HEK293 (cell line): ENCODE results near the gene VEZF1.

Source experiments
- CTCF ChIA-PET: fragments of 350-600 bp; formaldehyde crosslinking; extraction: SDS; loops from one replicate; lab custom pipeline; 2021; ENCODE audit warnings: antibody characterized with exemption; lab: Yijun Ruan, JAX
- POLR2A ChIA-PET: fragments of 300-600 bp; formaldehyde crosslinking; extraction: SDS; loops from one replicate; lab custom pipeline; 2020; ENCODE audit warnings: antibody characterized with exemption, inconsistent platforms; lab: Yijun Ruan, JAX
- H3K27ac ChIP-seq: fragments of 200-500 bp; sonication (Bioruptor generic); 2 replicates; pipeline ENCODE4 v1.5.1; 2014; ENCODE audit warnings: low read depth, low read length, control low read depth, inconsistent platforms; ENCODE audit errors: extremely low read depth
- H3K36me3 ChIP-seq, 2 experiments: fragments of 200-500 bp in 1 of 2; sonication (Bioruptor generic) in 1 of 2; 1 replicate in 1 of 2; 2 replicates in 1 of 2; pipeline ENCODE4 v1.5.1; 2014 to 2017; ENCODE audit warnings: inconsistent platforms in 2 of 2, low read length in 2 of 2; ENCODE audit not compliant: control insufficient read depth in 2 of 2, insufficient read depth in 1 of 2
- H3K4me1 ChIP-seq: fragments of 200-500 bp; sonication (Bioruptor generic); 2 replicates; pipeline ENCODE4 v1.5.1; 2014; ENCODE audit warnings: mild to moderate bottlenecking, low read length, inconsistent platforms; ENCODE audit not compliant: control insufficient read depth, insufficient read depth
- H3K4me3 ChIP-seq: 2 replicates; pipeline ENCODE4 v1.5.1; 2011; ENCODE audit warnings: low read depth, mild to moderate bottlenecking, control low read depth, low read length, moderate library complexity
- H3K9me3 ChIP-seq: fragments of 200-500 bp; sonication (Bioruptor generic); 2 replicates; pipeline ENCODE4 v1.5.1; 2014; ENCODE audit warnings: low read depth, low read length, inconsistent platforms; ENCODE audit not compliant: control insufficient read depth, insufficient read depth
- GFI1B ChIP-seq: fragments of 450-650 bp; formaldehyde crosslinking; IDR thresholded peaks from 2 replicates; pipeline ENCODE4 v1.5.1; 2016; ENCODE audit warnings: missing biosample characterization, missing genetic modification characterization
- HOXC10 ChIP-seq: sonication (generic); formaldehyde crosslinking; IDR thresholded peaks from 2 replicates; pipeline ENCODE4 v1.8.1; 2023; ENCODE audit warnings: mild to moderate bottlenecking, missing genetic modification reagents
- SETDB1 ChIP-seq: IDR thresholded peaks from one replicate; pipeline ENCODE4 v1.6.1; 2017; ENCODE audit warnings: mild to moderate bottlenecking, low read length, moderate library complexity, mixed read lengths; ENCODE audit not compliant: insufficient read length
- ZBTB48 ChIP-seq: fragments of 450-650 bp; formaldehyde crosslinking; IDR thresholded peaks from 2 replicates; pipeline ENCODE4 v1.5.1; 2016; ENCODE audit warnings: missing biosample characterization, missing genetic modification characterization
- ZFP3 ChIP-seq: fragments of 450-650 bp; formaldehyde crosslinking; IDR thresholded peaks from 2 replicates; pipeline ENCODE4 v1.5.1; 2016; ENCODE audit warnings: low read depth, missing biosample characterization, missing genetic modification characterization
- ZFP37 ChIP-seq: fragments of 450-650 bp; formaldehyde crosslinking; IDR thresholded peaks from 2 replicates; pipeline ENCODE4 v1.5.1; 2016; ENCODE audit warnings: missing biosample characterization, missing genetic modification characterization
- ZNF133 ChIP-seq: fragments of 450-650 bp; formaldehyde crosslinking; IDR thresholded peaks from 2 replicates; pipeline ENCODE4 v1.5.1; 2016; ENCODE audit warnings: missing biosample characterization, missing genetic modification characterization
- ZNF366 ChIP-seq: fragments of 450-650 bp; formaldehyde crosslinking; conservative IDR thresholded peaks from 2 replicates; pipeline ENCODE4 v1.5.1; 2016; ENCODE audit warnings: missing biosample characterization, missing genetic modification characterization
- ZNF514 ChIP-seq: fragments of 450-650 bp; formaldehyde crosslinking; IDR thresholded peaks from 2 replicates; pipeline ENCODE4 v1.5.1; 2016; ENCODE audit warnings: missing biosample characterization, missing genetic modification characterization
- ZNF544 ChIP-seq: fragments of 450-650 bp; formaldehyde crosslinking; IDR thresholded peaks from 2 replicates; pipeline ENCODE4 v1.5.0; 2017; ENCODE audit warnings: missing biosample characterization, missing genetic modification characterization
- ZNF558 ChIP-seq: fragments of 450-650 bp; formaldehyde crosslinking; IDR thresholded peaks from 2 replicates; pipeline ENCODE4 v1.5.1; 2016; ENCODE audit warnings: missing biosample characterization, missing genetic modification characterization
- ZNF791 ChIP-seq: fragments of 450-650 bp; formaldehyde crosslinking; IDR thresholded peaks from 2 replicates; pipeline ENCODE4 v1.5.1; 2016; ENCODE audit warnings: missing biosample characterization, missing genetic modification characterization
- TF ChIP-seq, protein P1 (sequence below): fragments of 450-650 bp; formaldehyde crosslinking; IDR thresholded peaks from 2 replicates; pipeline ENCODE4 v1.5.1; 2016; ENCODE audit warnings: missing biosample characterization, missing genetic modification characterization, borderline replicate concordance
- TF ChIP-seq, protein P2 (sequence below): fragments of 450-650 bp; formaldehyde crosslinking; IDR thresholded peaks from 2 replicates; pipeline ENCODE4 v1.5.1; 2016; ENCODE audit warnings: missing biosample characterization, missing genetic modification characterization

VEZF1 gene

DNA sequence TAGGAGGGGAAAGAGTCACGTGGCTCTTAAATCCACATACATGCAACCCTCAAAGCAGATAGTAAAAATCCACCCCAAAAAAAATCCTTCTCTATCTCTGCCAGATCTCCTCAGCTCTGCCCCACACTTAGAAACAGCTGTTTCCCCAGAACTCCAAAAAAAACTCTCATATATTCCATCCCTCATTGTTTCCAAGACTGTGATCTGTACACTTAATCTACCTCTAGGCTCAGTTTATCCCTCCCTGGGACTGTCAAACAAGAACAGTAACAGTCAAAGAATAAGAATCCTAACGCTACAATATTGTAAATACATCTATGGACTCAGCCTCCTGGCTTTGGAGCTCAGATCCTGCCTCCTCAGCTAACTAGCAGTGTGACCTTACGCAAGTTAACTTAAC lies 44.4 kb downstream of the VEZF1 start (continued):
- TF ChIP-seq, protein P1, sequence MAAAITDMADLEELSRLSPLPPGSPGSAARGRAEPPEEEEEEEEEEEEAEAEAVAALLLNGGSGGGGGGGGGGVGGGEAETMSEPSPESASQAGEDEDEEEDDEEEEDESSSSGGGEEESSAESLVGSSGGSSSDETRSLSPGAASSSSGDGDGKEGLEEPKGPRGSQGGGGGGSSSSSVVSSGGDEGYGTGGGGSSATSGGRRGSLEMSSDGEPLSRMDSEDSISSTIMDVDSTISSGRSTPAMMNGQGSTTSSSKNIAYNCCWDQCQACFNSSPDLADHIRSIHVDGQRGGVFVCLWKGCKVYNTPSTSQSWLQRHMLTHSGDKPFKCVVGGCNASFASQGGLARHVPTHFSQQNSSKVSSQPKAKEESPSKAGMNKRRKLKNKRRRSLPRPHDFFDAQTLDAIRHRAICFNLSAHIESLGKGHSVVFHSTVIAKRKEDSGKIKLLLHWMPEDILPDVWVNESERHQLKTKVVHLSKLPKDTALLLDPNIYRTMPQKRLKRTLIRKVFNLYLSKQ (tag by site-specific recombination): no peak
- no peak for TF ChIP-seq ZFP37 (tag by site-specific recombination)
- no peak for TF ChIP-seq ZNF791 (tag by site-specific recombination)
- no peak for TF ChIP-seq ZNF514 (tag by site-specific recombination)

DNA sequence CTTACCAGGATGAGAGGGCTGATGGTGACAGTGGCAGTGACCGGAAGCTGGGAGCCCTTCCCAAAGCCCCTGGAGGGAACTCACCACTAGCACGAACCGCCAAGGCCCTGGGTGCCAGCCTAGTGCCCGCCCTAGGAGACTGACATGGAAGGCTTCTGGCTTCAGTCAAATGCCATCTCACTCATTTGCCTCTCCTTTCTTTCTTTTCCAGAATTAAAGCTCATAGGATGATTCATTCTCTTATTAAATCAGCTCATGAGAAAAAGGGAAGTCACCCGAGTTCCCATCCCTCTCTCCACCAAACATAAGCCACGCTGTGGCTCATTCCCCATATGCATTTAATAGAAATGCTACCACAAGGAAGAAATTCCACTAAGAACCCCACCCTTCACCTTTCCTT lies 44.9 kb downstream of the VEZF1 start:
- CTCF ChIA-PET: interaction anchor here (0.6 to 0.8 kb wide), 2 partner anchors 362 to 1861 kb away, joined by 3 to 4 read pairs; no protein-coding TSS in a partner anchor

DNA sequence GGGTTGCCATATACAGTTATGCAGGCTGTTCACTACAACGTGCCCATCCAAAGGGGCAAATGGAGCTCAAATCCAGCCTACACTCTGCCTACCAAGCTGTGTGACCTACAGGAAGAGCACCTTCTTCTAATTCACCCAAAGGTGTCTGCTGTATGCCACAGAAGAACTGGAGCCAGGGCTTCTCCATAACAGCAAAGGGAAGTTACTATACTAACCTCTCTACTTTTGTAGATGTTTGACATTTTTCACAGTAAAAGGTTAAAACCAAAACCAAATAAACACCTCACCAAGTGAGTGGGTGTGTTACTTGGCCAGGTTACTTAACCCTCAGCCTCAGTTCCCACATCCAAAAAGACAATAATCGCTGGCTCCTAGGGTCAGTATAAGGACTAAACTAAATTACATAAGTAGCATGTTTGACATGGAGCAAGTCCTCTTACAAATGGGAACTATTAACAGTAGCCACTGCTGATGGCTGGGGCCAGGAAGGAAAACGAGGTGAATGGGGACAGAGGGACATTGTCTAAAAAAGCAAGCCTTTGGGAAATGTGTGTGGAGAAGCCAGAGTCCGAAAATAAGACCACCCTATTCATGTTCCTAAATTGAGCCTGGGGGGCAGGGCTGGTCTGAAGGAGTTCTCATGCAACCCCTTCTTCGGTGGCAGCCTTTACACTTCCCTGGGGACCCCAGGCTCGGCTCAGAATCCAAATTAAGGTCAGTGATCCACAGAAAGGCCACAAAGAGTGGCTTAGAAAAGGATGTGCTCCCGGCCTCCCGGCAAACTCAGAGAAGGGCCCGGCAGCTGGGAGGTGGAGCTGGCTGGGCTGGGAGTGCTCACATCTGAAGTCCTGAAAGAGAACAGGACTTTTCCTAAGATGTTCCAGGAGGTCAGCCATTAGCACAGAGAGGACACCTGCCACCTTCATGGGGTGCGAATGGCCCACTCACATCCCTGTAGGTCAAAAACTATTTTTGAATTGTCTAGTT lies 46.4 kb downstream of the VEZF1 start:
- Histone ChIP-seq H3K4me3 (no peak overlapping the region), H3K9me3 (no peaks in the 10 kb centered on the region), H3K36me3 (no peaks in the 10 kb centered on the region), H3K4me1 (peaks cover 44% of the 10 kb centered on the region), H3K27ac (peak overlapping the region; percentile 28; the same call in 1 of the 2 replicates)
- CTCF ChIA-PET: interaction anchor here (0.6 to 1.4 kb wide), 3 partner anchors 14 to 50 kb away, joined by 3 to 5 read pairs (median 4); partner anchors contain the start of gene CUEDC1
- no peak for TF ChIP-seq ZNF133
- TF ChIP-seq ZBTB48 (tag by site-specific recombination): no peak
- TF ChIP-seq GFI1B: no peak
- TF ChIP-seq HOXC10: no peak
- TF ChIP-seq, protein P2, sequence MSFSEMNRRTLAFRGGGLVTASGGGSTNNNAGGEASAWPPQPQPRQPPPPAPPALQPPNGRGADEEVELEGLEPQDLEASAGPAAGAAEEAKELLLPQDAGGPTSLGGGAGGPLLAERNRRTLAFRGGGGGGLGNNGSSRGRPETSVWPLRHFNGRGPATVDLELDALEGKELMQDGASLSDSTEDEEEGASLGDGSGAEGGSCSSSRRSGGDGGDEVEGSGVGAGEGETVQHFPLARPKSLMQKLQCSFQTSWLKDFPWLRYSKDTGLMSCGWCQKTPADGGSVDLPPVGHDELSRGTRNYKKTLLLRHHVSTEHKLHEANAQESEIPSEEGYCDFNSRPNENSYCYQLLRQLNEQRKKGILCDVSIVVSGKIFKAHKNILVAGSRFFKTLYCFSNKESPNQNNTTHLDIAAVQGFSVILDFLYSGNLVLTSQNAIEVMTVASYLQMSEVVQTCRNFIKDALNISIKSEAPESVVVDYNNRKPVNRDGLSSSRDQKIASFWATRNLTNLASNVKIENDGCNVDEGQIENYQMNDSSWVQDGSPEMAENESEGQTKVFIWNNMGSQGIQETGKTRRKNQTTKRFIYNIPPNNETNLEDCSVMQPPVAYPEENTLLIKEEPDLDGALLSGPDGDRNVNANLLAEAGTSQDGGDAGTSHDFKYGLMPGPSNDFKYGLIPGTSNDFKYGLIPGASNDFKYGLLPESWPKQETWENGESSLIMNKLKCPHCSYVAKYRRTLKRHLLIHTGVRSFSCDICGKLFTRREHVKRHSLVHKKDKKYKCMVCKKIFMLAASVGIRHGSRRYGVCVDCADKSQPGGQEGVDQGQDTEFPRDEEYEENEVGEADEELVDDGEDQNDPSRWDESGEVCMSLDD: no peak
- TF ChIP-seq ZNF544 (tag by site-specific recombination): no peak
- TF ChIP-seq ZFP3 (tag by site-specific recombination): no peak
- TF ChIP-seq, all 188 proteins: peak for 0
- POLR2A ChIA-PET: interaction anchor here (5.0 kb wide), 1 partner anchor 12 kb away, joined by 33 read pairs; the partner anchor contains the start of gene CUEDC1

More for the DNA sequence above, 44.9 kb downstream of the VEZF1 start:
- H3K27ac ChIP-seq: no peak overlapping the region
- no peaks in the 10 kb centered on the region for H3K9me3 ChIP-seq
- 0 out of 2 replicates have a peak, but pooled peaks have one; percentile 20 for TF ChIP-seq ZNF366 (tag by site-specific recombination)
- no peak for TF ChIP-seq SETDB1
- TF ChIP-seq ZNF558 (tag by site-specific recombination): no peak
- TF ChIP-seq, all 188 proteins: peak for 1
- POLR2A ChIA-PET: interaction anchor here (0.7 kb wide), 1 partner anchor 11 kb away, joined by 3 read pairs; no protein-coding TSS in a partner anchor
- Histone ChIP-seq H3K36me3 (no peaks in the 10 kb centered on the region), H3K4me1 (peaks cover 48% of the 10 kb centered on the region), H3K4me3 (no peak overlapping the region)
